ENCODE measurements around the gene INAFM2.
A peak's percentile ranks its signal among the peaks of the same experiment; 100 is the strongest.

The INAFM2 gene

DNA sequence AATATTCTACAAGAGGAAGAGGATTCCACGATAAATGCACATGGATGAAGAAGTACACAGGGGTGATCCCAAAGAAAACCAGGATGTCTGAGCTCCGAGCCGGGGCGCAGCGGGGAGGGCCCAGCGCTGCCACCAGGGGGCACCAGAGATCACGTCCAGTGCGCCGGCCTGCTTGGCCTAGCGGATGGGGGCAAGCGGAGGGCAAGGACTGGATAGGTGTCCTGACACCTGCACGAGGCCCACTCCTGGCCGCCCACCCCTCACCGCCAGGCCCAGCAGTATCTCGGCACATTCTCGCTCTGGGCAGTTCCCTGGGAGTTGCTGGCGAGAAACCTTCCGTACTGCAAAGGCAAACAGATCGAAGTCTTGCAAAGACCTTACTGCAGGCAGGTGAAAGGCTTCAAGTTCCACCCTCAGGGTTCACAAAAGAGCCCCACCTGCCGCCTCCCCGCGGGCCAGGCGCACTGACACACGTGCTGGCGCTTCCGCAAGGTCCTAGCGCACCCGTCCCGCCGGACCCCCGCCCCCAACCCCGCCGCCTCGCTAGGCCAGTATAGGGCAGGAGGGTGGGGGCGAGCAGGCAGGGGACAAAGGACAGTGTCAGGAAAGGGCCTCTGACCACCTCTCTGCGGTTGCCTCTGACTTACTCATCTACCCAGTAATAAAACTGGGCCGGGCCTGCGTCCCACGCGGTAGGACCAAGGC is 43.9 kb upstream of the INAFM2 start:
- TF ChIP-seq, protein P1, sequence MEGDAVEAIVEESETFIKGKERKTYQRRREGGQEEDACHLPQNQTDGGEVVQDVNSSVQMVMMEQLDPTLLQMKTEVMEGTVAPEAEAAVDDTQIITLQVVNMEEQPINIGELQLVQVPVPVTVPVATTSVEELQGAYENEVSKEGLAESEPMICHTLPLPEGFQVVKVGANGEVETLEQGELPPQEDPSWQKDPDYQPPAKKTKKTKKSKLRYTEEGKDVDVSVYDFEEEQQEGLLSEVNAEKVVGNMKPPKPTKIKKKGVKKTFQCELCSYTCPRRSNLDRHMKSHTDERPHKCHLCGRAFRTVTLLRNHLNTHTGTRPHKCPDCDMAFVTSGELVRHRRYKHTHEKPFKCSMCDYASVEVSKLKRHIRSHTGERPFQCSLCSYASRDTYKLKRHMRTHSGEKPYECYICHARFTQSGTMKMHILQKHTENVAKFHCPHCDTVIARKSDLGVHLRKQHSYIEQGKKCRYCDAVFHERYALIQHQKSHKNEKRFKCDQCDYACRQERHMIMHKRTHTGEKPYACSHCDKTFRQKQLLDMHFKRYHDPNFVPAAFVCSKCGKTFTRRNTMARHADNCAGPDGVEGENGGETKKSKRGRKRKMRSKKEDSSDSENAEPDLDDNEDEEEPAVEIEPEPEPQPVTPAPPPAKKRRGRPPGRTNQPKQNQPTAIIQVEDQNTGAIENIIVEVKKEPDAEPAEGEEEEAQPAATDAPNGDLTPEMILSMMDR (IDR thresholded peaks at IDR 0.05) = peak; percentile 99

- TF ChIP-seq, protein P1 (IDR thresholded peaks at IDR 0.05) = no peak
Observed at GRCh38 chr15:40280260-40281056, 43.0 kb upstream of the INAFM2 start.

GRCh38 chr15:40281057-40281800 is 42.3 kb upstream of the INAFM2 start:
- TF ChIP-seq, protein P1 (IDR thresholded peaks at IDR 0.05) = no peak

DNA sequence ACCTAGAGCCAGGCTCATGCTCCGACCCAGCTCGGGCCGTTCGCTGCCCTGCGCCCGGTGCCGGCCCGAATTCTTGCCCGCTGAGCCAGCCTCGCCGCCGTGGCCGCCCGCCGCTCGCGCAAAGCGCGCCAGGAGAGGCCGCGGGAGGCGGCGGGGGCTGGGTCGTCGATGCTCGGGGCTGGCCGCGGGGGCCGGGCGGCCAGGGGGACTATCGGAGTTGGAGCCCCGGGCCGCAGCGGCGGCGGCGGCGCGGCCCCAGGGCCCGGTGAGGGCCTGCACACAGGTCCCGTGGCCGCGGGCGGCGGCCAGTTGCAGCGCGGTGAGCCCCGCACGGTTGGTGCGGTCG is 41.7 kb upstream of the INAFM2 start:
- TF ChIP-seq, protein P1 (IDR thresholded peaks at IDR 0.05) = no peak

GRCh38 chr15:40282147-40282868 is 41.2 kb upstream of the INAFM2 start:
- TF ChIP-seq, protein P1 (IDR thresholded peaks at IDR 0.05) = peak; percentile 47

DNA sequence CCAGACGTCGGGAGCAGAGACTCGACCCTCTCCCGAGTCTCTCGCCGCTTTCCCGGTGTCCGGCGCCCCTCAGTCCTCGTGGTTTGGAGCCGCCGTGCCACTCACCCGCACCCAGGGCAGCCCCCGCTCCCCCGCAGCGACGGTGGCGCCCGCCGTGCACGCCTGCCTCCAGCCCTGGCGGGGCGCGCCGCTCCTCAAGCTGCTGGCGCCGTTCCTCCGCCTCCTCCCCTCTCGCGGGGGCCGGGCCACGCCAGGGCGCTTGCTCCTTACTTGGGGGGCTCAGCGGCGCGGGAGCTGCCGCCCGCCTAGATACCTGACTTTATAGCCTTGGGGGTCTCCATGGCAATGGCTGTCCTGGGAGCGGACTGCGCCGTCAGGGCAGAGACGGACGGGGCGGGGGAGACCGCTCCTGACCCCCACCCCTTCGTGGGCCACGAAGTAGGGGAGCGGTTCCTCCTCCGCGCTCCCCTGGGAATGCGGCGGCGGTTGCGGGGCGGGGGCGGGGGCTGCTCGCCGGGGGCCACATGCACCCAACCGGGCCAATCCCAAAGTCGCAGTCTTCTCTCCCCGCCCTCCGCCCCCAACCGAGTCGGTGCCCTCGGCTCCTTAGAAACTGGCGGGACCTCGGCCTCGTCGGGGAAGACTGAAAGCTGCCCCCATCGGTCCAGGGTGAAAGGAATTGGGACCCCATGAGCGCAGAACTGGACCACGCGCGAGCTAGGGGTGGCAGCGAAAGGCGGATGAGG is 40.5 kb upstream of the INAFM2 start, which contains the start of gene ANKRD63:
ANKRD63 (minus strand) TSS at position 196 of the 746 bp plus-strand sequence. CDS start 478 bp downstream, outside the sequence.
- TF ChIP-seq, protein P1 (IDR thresholded peaks at IDR 0.05) = no peak
